ENCODE measurements around the gene PRKCQ. TPM values are rescaled to one million over a fixed set of nuclear protein-coding genes. Genes with fewer than 3 reads are reported as not detected.
A peak's percentile ranks its signal among the peaks of the same experiment; 100 is the strongest.

PRKCQ gene
- polyA plus RNA-seq, 2 donors, result 0.62 to 0.69 TPM

GRCh38 chr10:6401558-6402348, 178.3 kb downstream of the PRKCQ start:
- WGBS, 2 donors, result 11 to 13% methylated on average over 18 of the region's 18 CpGs
- Histone ChIP-seq H3K9me3 (ENCODE audit: control insufficient read depth in 2 of 2, insufficient read depth in 1 of 2, low read depth in 1 of 2, low read length in 1 of 2) (no peaks in the 10 kb centered on the region), H3K4me3 (ENCODE audit: low read depth in 1 of 2, low read length in 2 of 2) (peak overlapping the region in 1 of 2 donors; percentile 38), H3K36me3 (ENCODE audit: control insufficient read depth in 2 of 2, insufficient read depth in 2 of 2, low read length in 1 of 2) (no peaks in the 10 kb centered on the region), H3K4me1 (ENCODE audit: control insufficient read depth in 2 of 2, insufficient read depth in 2 of 2, low read length in 1 of 2) (peaks cover 0 to 5% of the 10 kb centered on the region in 2 donors), H3K27ac (ENCODE audit: low read depth in 2 of 2, low read length in 1 of 2) (peak overlapping the region in 1 of 2 donors; percentile 38), H3K27me3 (ENCODE audit: control insufficient read depth in 1 of 2, insufficient read depth in 2 of 2, low read length in 2 of 2) (no peaks in the 10 kb centered on the region)

- H3K27ac ChIP-seq (ENCODE audit: low read depth in 2 of 2, low read length in 1 of 2), result no peak overlapping the region
- 86 to 87% methylated on average over 12 of the region's 12 CpGs for WGBS, 2 donors
These were observed 179.1 kb downstream of the PRKCQ start for GRCh38 chr10:6400821-6401465.

GRCh38 chr10:6400331-6400730, 179.7 kb downstream of the PRKCQ start:
- no peak overlapping the region for H3K27ac ChIP-seq (ENCODE audit: low read depth in 2 of 2, low read length in 1 of 2)
- no peaks in the 10 kb centered on the region for H3K36me3 ChIP-seq (ENCODE audit: control insufficient read depth in 2 of 2, insufficient read depth in 2 of 2, low read length in 1 of 2)
- no peak overlapping the region for H3K4me3 ChIP-seq (ENCODE audit: low read depth in 1 of 2, low read length in 2 of 2)
- no peaks in the 10 kb centered on the region for H3K27me3 ChIP-seq (ENCODE audit: control insufficient read depth in 1 of 2, insufficient read depth in 2 of 2, low read length in 2 of 2)
- H3K4me1 ChIP-seq (ENCODE audit: control insufficient read depth in 2 of 2, insufficient read depth in 2 of 2, low read length in 1 of 2), result peaks cover 0 to 5% of the 10 kb centered on the region in 2 donors
- no peaks in the 10 kb centered on the region for H3K9me3 ChIP-seq (ENCODE audit: control insufficient read depth in 2 of 2, insufficient read depth in 1 of 2, low read depth in 1 of 2, low read length in 1 of 2)
- WGBS, 2 donors, result 54 to 74% methylated on average over 7 of the region's 7 CpGs

More at GRCh38 chr10:6400821-6401465, 179.1 kb downstream of the PRKCQ start:
- no peaks in the 10 kb centered on the region for H3K9me3 ChIP-seq (ENCODE audit: control insufficient read depth in 2 of 2, insufficient read depth in 1 of 2, low read depth in 1 of 2, low read length in 1 of 2)
- H3K27me3 ChIP-seq (ENCODE audit: control insufficient read depth in 1 of 2, insufficient read depth in 2 of 2, low read length in 2 of 2), result no peaks in the 10 kb centered on the region
- H3K36me3 ChIP-seq (ENCODE audit: control insufficient read depth in 2 of 2, insufficient read depth in 2 of 2, low read length in 1 of 2), result no peaks in the 10 kb centered on the region
- H3K4me3 ChIP-seq (ENCODE audit: low read depth in 1 of 2, low read length in 2 of 2), result no peak overlapping the region
- peaks cover 0 to 5% of the 10 kb centered on the region in 2 donors for H3K4me1 ChIP-seq (ENCODE audit: control insufficient read depth in 2 of 2, insufficient read depth in 2 of 2, low read length in 1 of 2)

- WGBS, 2 donors, result 55 to 65% methylated on average over 8 of the region's 8 CpGs
- no peak overlapping the region for H3K27ac ChIP-seq (ENCODE audit: low read depth in 2 of 2, low read length in 1 of 2)
- no peaks in the 10 kb centered on the region for H3K27me3 ChIP-seq (ENCODE audit: control insufficient read depth in 1 of 2, insufficient read depth in 2 of 2, low read length in 2 of 2)
- H3K4me3 ChIP-seq (ENCODE audit: low read depth in 1 of 2, low read length in 2 of 2), result no peak overlapping the region
- H3K4me1 ChIP-seq (ENCODE audit: control insufficient read depth in 2 of 2, insufficient read depth in 2 of 2, low read length in 1 of 2), result peaks cover 0 to 5% of the 10 kb centered on the region in 2 donors
- H3K36me3 ChIP-seq (ENCODE audit: control insufficient read depth in 2 of 2, insufficient read depth in 2 of 2, low read length in 1 of 2), result no peaks in the 10 kb centered on the region
- no peaks in the 10 kb centered on the region for H3K9me3 ChIP-seq (ENCODE audit: control insufficient read depth in 2 of 2, insufficient read depth in 1 of 2, low read depth in 1 of 2, low read length in 1 of 2)
These were observed 180.2 kb downstream of the PRKCQ start for GRCh38 chr10:6399879-6400278.

GRCh38 chr10:6399231-6399741, 180.8 kb downstream of the PRKCQ start:
- H3K4me1 ChIP-seq (ENCODE audit: control insufficient read depth in 2 of 2, insufficient read depth in 2 of 2, low read length in 1 of 2), result peaks cover 0 to 5% of the 10 kb centered on the region in 2 donors
- H3K9me3 ChIP-seq (ENCODE audit: control insufficient read depth in 2 of 2, insufficient read depth in 1 of 2, low read depth in 1 of 2, low read length in 1 of 2), result no peaks in the 10 kb centered on the region
- H3K27ac ChIP-seq (ENCODE audit: low read depth in 2 of 2, low read length in 1 of 2), result no peak overlapping the region
- H3K4me3 ChIP-seq (ENCODE audit: low read depth in 1 of 2, low read length in 2 of 2), result no peak overlapping the region
- H3K27me3 ChIP-seq (ENCODE audit: control insufficient read depth in 1 of 2, insufficient read depth in 2 of 2, low read length in 2 of 2), result no peaks in the 10 kb centered on the region
- WGBS, 2 donors, result 32 to 57% methylated on average over 5 of the region's 5 CpGs
- H3K36me3 ChIP-seq (ENCODE audit: control insufficient read depth in 2 of 2, insufficient read depth in 2 of 2, low read length in 1 of 2), result no peaks in the 10 kb centered on the region

GRCh38 chr10:6398399-6398798, 181.7 kb downstream of the PRKCQ start:
- H3K4me1 ChIP-seq (ENCODE audit: control insufficient read depth in 2 of 2, insufficient read depth in 2 of 2, low read length in 1 of 2), result peaks cover 0 to 5% of the 10 kb centered on the region in 2 donors
- H3K27me3 ChIP-seq (ENCODE audit: control insufficient read depth in 1 of 2, insufficient read depth in 2 of 2, low read length in 2 of 2), result no peaks in the 10 kb centered on the region
- WGBS, 2 donors, result 53 to 70% methylated on average over 2 of the region's 2 CpGs
- H3K27ac ChIP-seq (ENCODE audit: low read depth in 2 of 2, low read length in 1 of 2), result no peak overlapping the region
- H3K9me3 ChIP-seq (ENCODE audit: control insufficient read depth in 2 of 2, insufficient read depth in 1 of 2, low read depth in 1 of 2, low read length in 1 of 2), result no peaks in the 10 kb centered on the region
- no peaks in the 10 kb centered on the region for H3K36me3 ChIP-seq (ENCODE audit: control insufficient read depth in 2 of 2, insufficient read depth in 2 of 2, low read length in 1 of 2)
- H3K4me3 ChIP-seq (ENCODE audit: low read depth in 1 of 2, low read length in 2 of 2), result no peak overlapping the region

GRCh38 chr10:6396652-6397051, 183.4 kb downstream of the PRKCQ start:
- no peaks in the 10 kb centered on the region for H3K36me3 ChIP-seq (ENCODE audit: control insufficient read depth in 2 of 2, insufficient read depth in 2 of 2, low read length in 1 of 2)
- H3K27me3 ChIP-seq (ENCODE audit: control insufficient read depth in 1 of 2, insufficient read depth in 2 of 2, low read length in 2 of 2), result no peaks in the 10 kb centered on the region
- no peak overlapping the region for H3K4me3 ChIP-seq (ENCODE audit: low read depth in 1 of 2, low read length in 2 of 2)
- H3K9me3 ChIP-seq (ENCODE audit: control insufficient read depth in 2 of 2, insufficient read depth in 1 of 2, low read depth in 1 of 2, low read length in 1 of 2), result no peaks in the 10 kb centered on the region
- H3K27ac ChIP-seq (ENCODE audit: low read depth in 2 of 2, low read length in 1 of 2), result no peak overlapping the region
- 65 to 71% methylated on average over 4 of the region's 4 CpGs for WGBS, 2 donors
- peaks cover 0 to 5% of the 10 kb centered on the region in 2 donors for H3K4me1 ChIP-seq (ENCODE audit: control insufficient read depth in 2 of 2, insufficient read depth in 2 of 2, low read length in 1 of 2)

GRCh38 chr10:6396226-6396625, 183.8 kb downstream of the PRKCQ start:
- WGBS, 2 donors, result 92 to 94% methylated on average over 4 of the region's 4 CpGs
- Histone ChIP-seq H3K36me3 (ENCODE audit: control insufficient read depth in 2 of 2, insufficient read depth in 2 of 2, low read length in 1 of 2) (no peaks in the 10 kb centered on the region), H3K4me3 (ENCODE audit: low read depth in 1 of 2, low read length in 2 of 2) (no peak overlapping the region), H3K4me1 (ENCODE audit: control insufficient read depth in 2 of 2, insufficient read depth in 2 of 2, low read length in 1 of 2) (peaks cover 0 to 5% of the 10 kb centered on the region in 2 donors), H3K9me3 (ENCODE audit: control insufficient read depth in 2 of 2, insufficient read depth in 1 of 2, low read depth in 1 of 2, low read length in 1 of 2) (peaks cover 0 to 3% of the 10 kb centered on the region in 2 donors), H3K27ac (ENCODE audit: low read depth in 2 of 2, low read length in 1 of 2) (no peak overlapping the region), H3K27me3 (ENCODE audit: control insufficient read depth in 1 of 2, insufficient read depth in 2 of 2, low read length in 2 of 2) (no peaks in the 10 kb centered on the region)

- H3K36me3 ChIP-seq (ENCODE audit: control insufficient read depth in 2 of 2, insufficient read depth in 2 of 2, low read length in 1 of 2), result no peaks in the 10 kb centered on the region
- H3K27ac ChIP-seq (ENCODE audit: low read depth in 2 of 2, low read length in 1 of 2), result no peak overlapping the region
- no peak overlapping the region for H3K4me3 ChIP-seq (ENCODE audit: low read depth in 1 of 2, low read length in 2 of 2)
- H3K9me3 ChIP-seq (ENCODE audit: control insufficient read depth in 2 of 2, insufficient read depth in 1 of 2, low read depth in 1 of 2, low read length in 1 of 2), result peaks cover 0 to 7% of the 10 kb centered on the region in 2 donors
- peaks cover 0 to 5% of the 10 kb centered on the region in 2 donors for H3K4me1 ChIP-seq (ENCODE audit: control insufficient read depth in 2 of 2, insufficient read depth in 2 of 2, low read length in 1 of 2)
- H3K27me3 ChIP-seq (ENCODE audit: control insufficient read depth in 1 of 2, insufficient read depth in 2 of 2, low read length in 2 of 2), result no peaks in the 10 kb centered on the region
- WGBS, 2 donors, result 91 to 92% methylated on average over 8 of the region's 8 CpGs
These were observed 184.5 kb downstream of the PRKCQ start for GRCh38 chr10:6395606-6396005.
